SHP77 treated with DMSO at 0.1 percent for 48 hours (cell line): Measurements from ENCODE around the gene ABL1.
A peak's percentile ranks its signal among the peaks of the same experiment; 100 is the strongest.

Experiments used
- DNase-seq: peaks from one replicate; lab custom pipeline; 2025; lab: John Stamatoyannopoulos, UW

ABL1 gene

GRCh38 chr9:130918101-130918825, 83.2 kb downstream of the ABL1 start:
- DNase-seq = no peak

- no peak for DNase-seq
Observed at GRCh38 chr9:130918826-130919558, 83.9 kb downstream of the ABL1 start.

GRCh38 chr9:130919559-130920145, 84.6 kb downstream of the ABL1 start:
- no peak for DNase-seq

GRCh38 chr9:130920233-130920632, 85.2 kb downstream of the ABL1 start:
- no peak for DNase-seq

- no peak for DNase-seq
Observed at GRCh38 chr9:130920762-130921299, 85.8 kb downstream of the ABL1 start.

GRCh38 chr9:130921300-130921988, 86.4 kb downstream of the ABL1 start:
- no peak for DNase-seq

- DNase-seq = no peak
Observed at GRCh38 chr9:130921989-130922892, 87.2 kb downstream of the ABL1 start.

GRCh38 chr9:130922893-130923610, 88.0 kb downstream of the ABL1 start:
- no peak for DNase-seq

GRCh38 chr9:130923611-130924447, 88.8 kb downstream of the ABL1 start:
- DNase-seq = no peak

GRCh38 chr9:130924448-130924788, 89.4 kb downstream of the ABL1 start:
- no peak for DNase-seq

- DNase-seq = no peak
Observed at GRCh38 chr9:130925050-130925678, 90.1 kb downstream of the ABL1 start.

- DNase-seq = no peak
Observed at GRCh38 chr9:130927338-130927737, 92.3 kb downstream of the ABL1 start.

GRCh38 chr9:130927995-130928900, 93.2 kb downstream of the ABL1 start:
- DNase-seq = peak; percentile 78

- no peak for DNase-seq
Observed at GRCh38 chr9:130929571-130930038, 94.6 kb downstream of the ABL1 start.

GRCh38 chr9:130930132-130930803, 95.2 kb downstream of the ABL1 start:
- no peak for DNase-seq

GRCh38 chr9:130930804-130931349, 95.8 kb downstream of the ABL1 start:
- no peak for DNase-seq
